HG02759 (cell line): ENCODE results near the gene ERCC5.

ENCODE experiments used
- ATAC-seq: cut with Tn5 transposase; IDR thresholded peaks from one replicate; pipeline ENCODE4 v1.9.1; 2021; ENCODE audit warnings: mild to moderate bottlenecking, moderate library complexity; ENCODE audit not compliant: unreplicated experiment

ERCC5 gene

DNA sequence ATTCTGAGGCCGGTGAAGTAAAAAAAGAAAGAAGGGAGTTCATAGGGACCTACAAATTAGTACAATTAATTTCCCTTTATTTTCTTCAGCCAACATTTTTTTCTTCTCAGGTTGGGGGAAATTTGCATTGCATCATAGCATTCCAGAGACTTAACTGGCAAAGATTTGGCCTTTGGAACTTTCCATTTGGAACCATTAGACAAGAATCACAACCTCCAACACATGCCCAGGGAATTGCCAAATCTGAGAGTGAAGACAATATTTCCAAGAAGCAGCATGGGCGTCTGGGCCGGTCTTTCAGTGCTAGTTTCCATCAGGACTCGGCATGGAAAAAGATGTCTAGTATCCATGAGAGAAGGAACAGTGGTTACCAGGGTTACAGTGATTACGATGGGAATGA lies 6.4 kb upstream of the ERCC5 start:
- ATAC-seq, result no peak

DNA sequence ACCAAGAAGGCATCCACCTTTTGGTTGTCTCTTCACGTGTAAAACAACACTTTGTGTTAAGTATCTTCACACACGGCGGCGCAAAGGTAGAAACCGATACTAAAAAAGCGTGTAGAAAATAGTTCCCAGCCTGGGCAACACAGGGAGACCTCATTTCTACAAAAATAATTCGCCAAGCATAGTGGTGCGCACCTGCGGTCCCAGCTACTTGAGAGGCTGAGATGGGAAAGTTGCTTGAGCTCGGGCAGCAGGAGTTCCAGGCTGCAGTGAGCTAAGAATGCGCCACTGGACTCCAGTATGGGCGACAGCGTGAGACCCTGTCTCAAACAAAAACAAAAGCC lies 573 bp upstream of the ERCC5 start:
- peak; percentile 24 for ATAC-seq

DNA sequence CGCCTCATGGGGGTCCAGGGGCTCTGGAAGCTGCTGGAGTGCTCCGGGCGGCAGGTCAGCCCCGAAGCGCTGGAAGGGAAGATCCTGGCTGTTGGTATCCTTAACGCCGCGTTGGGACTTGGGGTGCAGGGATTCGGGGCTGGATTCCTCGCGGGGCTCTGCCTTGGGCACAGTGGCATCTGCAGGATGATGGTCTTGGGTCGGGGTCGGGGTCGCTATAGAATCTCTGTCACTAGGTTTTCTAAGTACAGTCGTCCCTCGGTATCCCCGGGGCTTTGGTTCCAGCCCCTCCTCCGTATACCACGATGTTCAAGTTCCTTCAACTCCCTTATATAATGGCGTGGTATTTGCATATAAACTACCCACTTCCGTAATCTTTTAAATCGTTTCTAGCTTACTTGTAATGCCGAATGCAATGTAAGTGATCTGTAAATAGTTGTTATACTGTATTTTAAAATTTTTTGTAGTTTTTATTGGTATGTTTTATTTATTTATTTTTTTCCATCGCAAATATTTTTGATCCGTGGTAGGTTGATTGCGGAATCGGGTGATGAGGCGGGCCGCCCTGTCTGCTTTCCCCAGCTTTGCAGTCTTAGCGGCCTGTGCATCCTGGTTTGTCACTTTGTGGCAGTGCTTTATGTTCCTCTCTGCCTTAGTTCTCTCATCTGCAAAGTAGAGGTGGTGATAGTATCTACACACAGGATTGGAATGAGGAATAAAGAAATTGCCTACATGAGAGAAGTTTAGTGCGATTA lies 606 bp downstream of the ERCC5 start:
- ATAC-seq, result peak; percentile 27

DNA sequence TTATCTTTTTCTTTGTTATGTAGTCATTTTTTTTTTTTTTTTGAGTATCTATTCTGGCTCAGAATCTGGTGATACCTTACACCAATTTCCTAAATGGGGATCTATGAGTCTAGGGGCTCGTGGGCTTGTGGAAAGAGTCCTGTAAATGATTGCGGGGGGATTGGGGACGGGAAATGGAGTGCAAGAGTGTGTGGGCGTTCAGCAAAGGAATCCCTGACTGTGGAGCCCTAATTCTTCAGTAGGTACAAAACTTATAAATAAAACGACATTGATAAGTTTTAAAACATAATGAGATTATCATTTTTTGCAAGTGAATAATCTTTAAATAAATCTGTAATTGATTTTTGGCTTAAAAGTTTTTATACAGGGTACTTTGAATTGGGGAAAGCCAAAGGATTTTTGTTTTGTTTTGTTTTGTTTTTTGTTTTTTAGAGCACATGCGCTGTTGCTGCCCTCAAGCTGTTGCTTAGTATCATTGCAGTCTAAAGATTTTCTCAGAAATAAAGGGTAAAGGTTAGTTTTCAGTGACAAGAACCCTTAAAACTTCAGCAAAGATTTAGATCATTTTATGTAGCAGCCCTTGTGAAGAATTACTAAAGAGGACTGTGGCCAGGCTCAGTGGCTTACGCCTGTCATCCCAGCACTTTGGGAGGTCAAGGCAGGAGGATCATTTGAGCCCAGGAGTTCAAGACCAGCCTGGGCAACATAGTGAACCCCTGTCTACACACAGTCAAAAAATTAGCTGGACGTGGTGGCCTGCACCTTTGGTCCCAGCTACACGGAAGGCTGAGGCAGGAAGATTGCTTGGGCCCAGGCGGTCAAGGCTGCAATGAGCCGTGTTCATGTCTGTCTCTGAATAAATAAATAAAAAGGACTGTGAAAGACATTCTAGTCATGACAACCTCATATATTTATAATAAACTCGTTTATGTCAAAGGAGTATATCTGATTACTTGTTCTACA lies 1.7 kb downstream of the ERCC5 start:
- ATAC-seq, result no peak

DNA sequence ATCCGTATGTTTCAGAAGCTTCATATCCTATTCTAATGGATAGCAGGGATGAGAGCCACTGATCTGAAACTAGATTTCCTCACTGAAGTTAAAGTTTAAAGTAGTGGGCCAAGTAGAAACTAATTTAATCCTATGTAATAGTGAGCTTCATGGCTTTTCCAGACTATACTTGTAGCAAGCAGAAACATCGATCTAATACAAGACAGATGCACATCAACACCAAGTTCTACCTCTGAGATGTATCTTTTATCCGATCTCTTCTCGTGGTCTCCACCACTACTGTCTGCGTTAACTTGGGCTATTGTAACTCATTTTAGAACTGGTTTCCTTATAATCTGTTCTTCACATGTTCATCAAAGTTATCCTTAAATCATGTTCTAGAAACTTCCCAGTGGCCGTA lies 3.1 kb downstream of the ERCC5 start:
- no peak for ATAC-seq

DNA sequence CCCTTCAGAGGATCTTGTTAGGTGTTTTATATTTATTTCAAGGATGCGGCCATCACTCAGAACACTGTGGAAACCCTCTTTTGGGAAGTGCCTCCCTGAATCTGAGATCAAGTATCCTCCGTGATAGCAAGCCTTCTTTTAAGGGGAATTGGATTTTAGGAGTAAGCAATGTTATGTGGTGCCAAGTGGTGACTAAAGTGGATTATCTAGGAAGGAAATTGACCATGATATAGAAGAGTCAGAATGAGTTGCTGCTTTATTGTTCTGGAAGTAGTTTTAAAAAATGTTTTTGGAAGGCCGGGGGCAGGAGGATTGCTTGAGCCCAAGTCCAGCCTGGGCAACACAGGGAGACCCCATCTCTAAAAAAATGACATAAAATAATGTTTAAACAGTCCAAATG lies 6.7 kb downstream of the ERCC5 start:
- ATAC-seq, result no peak

DNA sequence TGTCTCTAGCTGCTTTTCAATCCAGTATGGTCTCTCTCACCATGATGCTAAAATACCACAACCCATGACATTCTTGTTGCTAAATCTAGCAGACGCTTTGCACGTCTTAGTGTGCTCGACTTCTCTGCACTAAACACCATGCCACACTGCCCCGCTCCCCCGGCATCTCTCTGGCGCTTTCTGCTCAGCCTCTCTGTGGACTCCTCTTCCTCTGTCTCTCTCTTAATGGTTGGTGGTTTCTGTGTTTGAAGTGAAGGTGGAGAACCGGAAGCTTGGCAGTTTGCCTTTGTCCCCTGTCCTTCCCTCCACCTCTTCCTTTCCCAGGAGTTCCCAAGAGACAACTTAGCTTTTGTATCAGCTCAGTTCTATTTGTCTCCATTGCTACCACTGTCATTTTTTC lies 8.8 kb downstream of the ERCC5 start:
- ATAC-seq, result peak; percentile 83

DNA sequence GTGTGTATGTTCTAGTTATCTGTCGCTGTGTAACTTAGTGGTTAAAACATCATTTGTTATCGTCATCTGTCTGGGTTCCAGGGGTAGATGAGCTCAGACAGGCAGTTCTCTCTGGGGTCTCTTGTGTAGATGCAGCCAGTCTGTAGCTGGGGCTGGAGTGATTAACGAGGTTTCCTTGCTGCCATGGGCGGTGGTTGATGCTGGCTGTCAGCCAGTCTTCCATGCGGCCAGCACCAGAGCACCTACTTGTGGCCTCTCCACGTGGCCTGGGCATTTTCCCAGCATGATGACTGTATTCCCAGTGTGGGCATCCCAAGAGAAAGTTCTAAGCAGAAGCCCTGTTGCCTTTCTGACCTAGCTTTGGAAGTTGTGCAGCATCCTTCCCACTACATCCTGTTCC lies 10.7 kb downstream of the ERCC5 start:
- ATAC-seq, result no peak

DNA sequence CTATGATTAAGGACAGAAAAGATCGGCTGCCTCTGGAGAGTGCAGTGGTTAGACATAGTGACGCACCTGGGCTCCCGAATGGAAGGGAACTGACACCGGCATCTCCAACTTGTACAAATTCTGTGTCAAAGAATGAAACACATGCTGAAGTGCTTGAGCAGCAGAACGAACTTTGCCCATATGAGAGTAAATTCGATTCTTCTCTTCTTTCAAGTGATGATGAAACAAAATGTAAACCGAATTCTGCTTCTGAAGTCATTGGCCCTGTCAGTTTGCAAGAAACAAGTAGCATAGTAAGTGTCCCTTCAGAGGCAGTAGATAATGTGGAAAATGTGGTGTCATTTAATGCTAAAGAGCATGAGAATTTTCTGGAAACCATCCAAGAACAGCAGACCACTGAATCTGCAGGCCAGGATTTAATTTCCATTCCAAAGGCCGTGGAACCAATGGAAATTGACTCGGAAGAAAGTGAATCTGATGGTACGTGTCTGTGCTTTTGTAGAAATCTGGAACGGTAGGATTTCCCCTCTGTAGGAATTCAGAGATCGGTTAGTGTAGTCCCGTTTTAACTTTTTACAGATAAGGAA lies 16.9 kb downstream of the ERCC5 start:
- no peak for ATAC-seq

DNA sequence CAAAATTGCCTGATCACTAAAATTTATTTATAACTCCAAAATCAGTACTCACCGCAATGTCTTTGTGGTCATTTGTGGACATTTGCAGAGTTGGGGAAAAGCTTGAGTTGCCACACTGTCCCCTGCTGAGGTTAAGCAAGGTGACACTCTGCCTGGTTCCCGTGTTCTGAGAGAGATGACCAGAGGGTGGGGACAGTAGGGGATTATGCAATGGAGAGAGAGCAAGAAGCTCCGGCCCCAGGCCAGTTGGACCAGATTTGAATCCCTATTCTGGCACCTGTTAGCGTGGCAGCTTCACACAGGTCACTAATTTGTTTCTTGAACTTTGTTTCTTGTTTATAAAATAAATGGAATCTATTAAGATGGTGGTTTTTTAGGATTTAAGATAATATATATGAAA lies 17.8 kb downstream of the ERCC5 start:
- ATAC-seq, result no peak

DNA sequence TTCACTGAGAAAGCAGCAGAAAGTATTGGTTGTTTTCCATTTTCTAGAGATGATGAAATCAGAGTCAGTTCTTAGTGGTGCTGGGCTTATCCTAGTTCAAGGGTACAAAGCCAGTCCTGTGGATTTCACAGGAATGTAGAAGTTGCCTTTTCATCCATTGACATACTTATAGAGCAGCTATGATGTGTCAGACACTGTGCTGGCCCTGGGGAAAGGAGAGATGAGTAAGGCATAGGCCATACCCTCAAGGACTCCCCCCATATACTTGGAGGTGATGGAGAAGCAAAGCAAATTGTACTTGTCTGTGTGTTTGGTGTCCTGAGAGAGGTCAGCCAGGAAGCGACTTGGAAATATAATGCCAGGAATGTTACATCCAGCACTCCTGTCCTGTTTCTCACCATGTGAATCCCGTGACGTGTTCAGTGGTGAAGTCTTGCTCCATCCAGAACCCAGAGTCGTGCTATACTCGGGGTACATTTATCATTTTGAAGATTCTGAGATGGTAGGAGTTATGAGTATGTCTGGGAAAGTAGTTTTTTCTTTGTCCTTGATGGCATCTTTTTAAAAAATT lies 22.6 kb downstream of the ERCC5 start:
- ATAC-seq, result no peak

DNA sequence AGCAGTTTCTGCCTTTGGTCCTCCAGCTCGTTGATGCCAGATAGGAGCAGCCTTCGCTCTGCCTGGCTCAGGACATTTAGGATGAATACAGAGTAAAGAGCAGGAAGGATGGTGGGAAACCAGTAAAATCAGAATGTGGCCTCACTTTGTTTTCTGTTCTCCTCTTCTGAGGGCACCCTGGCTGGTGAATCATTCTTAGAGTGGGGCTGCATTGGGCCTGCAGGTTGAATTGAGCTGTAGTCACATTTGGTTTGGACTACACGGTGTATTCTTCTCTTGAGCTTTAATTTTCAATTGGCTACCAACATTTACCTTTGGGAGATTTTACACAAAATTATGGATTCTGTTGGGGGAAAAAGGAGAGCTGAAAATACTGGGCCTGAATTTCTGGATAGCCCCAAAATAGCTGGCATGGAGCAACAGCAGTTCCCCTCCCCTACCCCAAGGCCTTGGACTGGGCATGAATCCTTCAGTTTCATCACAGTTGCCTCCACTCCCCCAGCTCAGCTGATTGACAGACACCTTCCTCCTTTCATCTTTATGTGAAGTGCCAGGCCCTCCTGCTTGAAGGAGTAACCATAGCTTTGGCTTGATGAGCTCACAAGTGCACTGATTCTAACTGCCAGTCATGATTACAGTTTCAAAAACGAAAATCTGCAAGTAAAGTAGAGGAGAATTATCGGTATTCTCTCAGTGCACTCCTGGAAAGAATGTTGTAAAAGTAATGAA lies 24.3 kb downstream of the ERCC5 start:
- ATAC-seq, result peak; percentile 28

DNA sequence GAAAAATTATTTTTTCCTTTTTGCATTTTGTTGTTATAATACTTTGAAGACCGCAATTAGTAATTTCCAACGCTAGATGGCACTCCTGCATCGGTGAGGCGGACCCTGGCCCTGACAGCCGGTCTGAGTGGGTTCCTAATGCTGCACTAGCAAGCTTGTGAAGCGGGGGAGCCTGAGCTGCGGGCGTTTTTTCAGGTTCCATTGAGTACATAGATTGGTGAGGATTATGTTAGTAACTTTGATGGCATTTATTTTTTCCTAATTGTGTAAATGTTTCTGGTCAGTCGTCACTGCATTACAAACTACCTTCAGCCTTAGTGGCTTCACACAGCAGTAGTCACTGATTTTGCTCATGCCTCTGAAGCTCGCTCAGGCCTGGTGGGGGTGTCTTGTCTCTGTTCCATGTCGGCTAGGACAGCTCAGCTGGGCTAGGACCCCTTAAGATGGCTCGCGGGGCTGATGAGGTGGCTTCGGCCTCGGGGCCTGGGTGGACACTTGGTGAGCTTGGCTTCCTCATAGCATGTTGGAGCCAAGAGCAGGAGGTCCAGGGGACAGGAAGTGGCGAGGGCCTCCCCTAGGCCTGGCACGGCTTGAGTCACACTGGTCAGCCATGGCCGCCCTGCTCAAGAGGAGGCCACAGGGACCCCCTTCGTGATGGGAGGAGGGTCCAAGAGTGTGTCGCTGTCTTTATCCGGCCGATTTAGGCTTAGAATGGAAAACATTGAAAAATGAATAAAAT lies 25.0 kb downstream of the ERCC5 start:
- ATAC-seq, result peak; percentile 83

DNA sequence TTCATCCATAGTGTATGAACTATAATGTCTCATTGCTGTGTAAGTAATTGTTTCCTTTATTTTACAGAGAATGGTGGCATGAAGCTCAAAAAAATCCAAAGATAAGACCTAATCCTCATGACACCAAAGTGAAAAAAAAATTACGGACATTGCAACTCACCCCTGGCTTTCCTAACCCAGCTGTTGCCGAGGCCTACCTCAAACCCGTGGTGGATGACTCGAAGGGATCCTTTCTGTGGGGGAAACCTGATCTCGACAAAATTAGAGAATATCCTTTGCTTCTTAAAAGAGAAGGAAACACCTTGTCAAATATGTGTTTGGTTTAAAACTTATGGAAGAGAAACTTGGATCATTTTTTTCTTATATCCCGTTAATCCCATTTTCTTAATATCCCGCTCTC lies 26.3 kb downstream of the ERCC5 start:
- ATAC-seq, result no peak

DNA sequence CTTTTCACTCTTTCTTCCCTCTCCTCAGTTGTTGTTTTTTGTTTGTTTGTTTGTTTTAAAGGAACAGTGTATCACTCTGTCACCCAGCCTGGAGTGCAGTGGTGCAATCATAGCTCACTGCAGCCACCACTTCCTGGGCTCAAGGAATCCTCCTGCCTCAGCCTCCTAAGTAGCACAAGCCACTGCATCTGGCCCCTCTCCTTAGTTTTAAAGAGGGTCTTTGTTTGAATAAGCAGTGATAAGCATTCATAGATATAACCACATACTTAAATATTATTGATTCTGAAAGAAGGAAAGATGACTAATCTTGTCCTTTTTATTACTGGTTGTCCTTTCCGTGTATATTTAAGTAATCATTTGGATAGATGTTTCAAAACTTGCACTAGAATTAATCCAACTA lies 26.7 kb downstream of the ERCC5 start:
- ATAC-seq, result no peak

DNA sequence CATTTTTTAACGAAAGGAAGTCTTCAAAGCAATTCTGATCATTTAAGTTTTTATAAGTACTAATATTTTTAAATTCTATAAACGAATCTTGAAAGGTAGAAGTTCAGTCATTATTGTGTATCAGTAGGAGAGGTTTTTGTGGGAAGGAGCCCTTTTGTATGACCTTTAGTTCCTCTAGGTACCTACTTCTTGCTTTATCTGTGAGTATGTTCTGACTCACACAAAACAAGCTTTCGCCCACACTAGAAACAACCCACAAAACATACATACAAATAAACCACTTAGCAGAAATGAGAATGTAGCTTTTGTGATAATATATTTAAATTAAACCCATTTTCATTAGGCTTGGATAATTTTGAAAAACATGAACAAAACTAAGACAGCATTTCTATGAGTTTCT lies 27.8 kb downstream of the ERCC5 start:
- ATAC-seq, result peak; percentile 39

DNA sequence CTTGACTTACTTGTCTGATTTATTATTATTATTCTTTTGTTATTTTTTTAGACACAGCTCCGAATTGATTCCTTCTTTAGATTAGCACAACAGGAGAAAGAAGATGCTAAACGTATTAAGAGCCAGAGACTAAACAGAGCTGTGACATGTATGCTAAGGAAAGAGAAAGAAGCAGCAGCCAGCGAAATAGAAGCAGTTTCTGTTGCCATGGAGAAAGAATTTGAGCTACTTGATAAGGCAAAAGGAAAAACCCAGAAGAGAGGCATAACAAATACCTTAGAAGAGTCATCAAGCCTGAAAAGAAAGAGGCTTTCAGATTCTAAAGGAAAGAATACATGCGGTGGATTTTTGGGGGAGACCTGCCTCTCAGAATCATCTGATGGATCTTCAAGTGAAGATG lies 29.4 kb downstream of the ERCC5 start:
- no peak for ATAC-seq

DNA sequence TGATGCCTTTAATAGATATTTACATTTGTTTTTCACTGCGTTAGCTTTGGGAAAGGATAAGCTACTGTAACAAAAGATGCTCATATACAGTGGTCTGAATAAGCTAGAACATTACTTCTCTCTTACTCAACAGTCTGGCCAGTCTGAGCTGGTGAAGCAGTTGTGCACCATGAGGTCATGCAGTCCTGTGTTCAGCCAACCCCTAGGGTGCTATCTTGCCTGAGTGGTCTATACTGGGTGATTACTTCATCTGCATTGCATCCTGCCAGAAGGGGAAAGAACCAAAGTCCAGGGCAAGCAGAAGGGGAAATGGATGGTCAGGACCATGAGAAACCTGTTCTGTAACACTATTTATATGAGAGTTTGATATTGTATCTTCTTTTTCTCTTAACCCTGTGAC lies 31.5 kb downstream of the ERCC5 start:
- no peak for ATAC-seq

DNA sequence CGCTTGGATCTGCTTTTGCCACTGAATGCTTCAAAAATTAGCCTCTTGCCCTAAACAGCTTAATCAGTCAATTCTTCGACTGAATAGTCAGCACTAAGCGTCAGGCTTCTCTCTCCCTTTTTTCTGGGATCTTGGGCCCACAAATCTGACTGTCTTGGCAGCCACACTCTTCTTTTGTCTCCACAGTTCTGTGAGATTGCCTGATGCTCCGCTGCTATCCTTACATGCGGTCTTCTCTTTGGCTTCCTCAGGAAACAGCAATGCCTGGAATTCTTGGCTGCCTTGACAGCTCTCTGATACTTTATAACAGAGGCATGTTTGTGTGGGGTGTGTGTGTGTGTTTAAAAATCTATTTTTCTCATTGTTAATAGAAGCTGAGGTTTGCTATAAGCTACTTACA lies 32.6 kb downstream of the ERCC5 start:
- ATAC-seq, result no peak

DNA sequence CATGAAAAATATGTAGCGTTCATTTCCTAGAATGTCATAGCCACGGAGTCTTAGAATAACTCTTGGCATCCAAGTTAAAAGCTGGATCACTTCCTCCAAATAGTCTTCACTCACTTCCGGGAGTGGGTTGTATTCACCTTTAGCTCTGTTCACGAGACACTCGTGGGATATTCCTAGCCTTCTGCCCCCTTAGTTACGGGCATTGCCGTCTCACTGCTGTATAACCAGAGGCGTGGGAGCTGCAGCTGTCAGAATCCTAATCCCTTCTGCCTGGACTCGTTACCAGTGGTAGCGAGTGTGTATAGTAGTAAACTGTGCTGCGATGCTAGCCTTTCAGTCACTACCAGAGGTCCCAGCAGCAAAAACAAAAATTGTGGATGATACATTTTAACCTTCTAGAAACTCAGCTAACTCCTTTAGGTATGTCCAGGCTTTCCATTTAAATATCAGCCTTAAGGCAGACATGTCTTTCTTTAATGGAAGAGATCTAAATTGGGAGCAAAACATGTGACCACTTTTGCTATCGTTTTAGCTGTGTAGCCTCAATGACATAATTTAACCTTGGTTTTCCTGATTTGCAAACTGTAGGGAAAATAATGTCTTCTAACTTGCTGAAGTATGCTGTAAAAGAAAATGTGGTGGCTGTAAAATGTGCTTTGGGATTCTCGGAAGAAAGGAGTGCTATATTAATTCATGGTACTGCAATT lies 34.1 kb downstream of the ERCC5 start:
- ATAC-seq, result no peak
